Colon (tissue), 2 donors: ENCODE results near the gene TYK2.
"Not testable (repeated sequence)": the region's sequence is repeated elsewhere in the genome, so short reads cannot be mapped to it uniquely, and the experiment has no call there.

Source experiments
- FAIRE-seq: peaks from 2 replicates; lab custom pipeline; 2012; peaks lifted over from hg19 to GRCh38; lab: Jason Lieb, UNC
- donor health status: control.
- donor health status: control.

TYK2 gene

GRCh38 chr19:10380313-10381102 lies at the start of gene TYK2:
Gene TYK2 (minus strand): TSS chr19:10380572. CDS start chr19:10378406, 2,166 bp downstream.
- peak; percentile 87 for FAIRE-seq

GRCh38 chr19:10428996-10429381 lies 48.6 kb upstream of the TYK2 start:
- FAIRE-seq = no peak

GRCh38 chr19:10427169-10427568 lies 46.8 kb upstream of the TYK2 start:
- FAIRE-seq = no peak

- no peak for FAIRE-seq
Observed at GRCh38 chr19:10424011-10424637, 43.8 kb upstream of the TYK2 start.

GRCh38 chr19:10422846-10423245 lies 42.5 kb upstream of the TYK2 start:
- no peak for FAIRE-seq

- FAIRE-seq = no peak
Observed at GRCh38 chr19:10422046-10422461, 41.7 kb upstream of the TYK2 start.

GRCh38 chr19:10421240-10422045 lies 41.1 kb upstream of the TYK2 start:
- FAIRE-seq = no peak

- FAIRE-seq = no peak
Observed at GRCh38 chr19:10420444-10421239, 40.3 kb upstream of the TYK2 start, which contains the start of gene PDE4A. Gene PDE4A (plus strand): TSS chr19:10420538. CDS start chr19:10420765, 227 bp downstream.

GRCh38 chr19:10419646-10420443 lies 39.5 kb upstream of the TYK2 start:
- no peak for FAIRE-seq

GRCh38 chr19:10419200-10419645 lies 38.9 kb upstream of the TYK2 start:
- FAIRE-seq = no peak

- FAIRE-seq = no peak
Observed at GRCh38 chr19:10418485-10419199, 38.3 kb upstream of the TYK2 start.

- no peak for FAIRE-seq
Observed at GRCh38 chr19:10418235-10418484, 37.8 kb upstream of the TYK2 start.

GRCh38 chr19:10417541-10418234 lies 37.3 kb upstream of the TYK2 start:
- FAIRE-seq = no peak

GRCh38 chr19:10416380-10417257 lies 36.2 kb upstream of the TYK2 start:
- FAIRE-seq = no peak

- FAIRE-seq = no peak
Observed at GRCh38 chr19:10416083-10416379, 35.7 kb upstream of the TYK2 start.

GRCh38 chr19:10412257-10412977 lies 32.0 kb upstream of the TYK2 start:
- FAIRE-seq = no peak

GRCh38 chr19:10411224-10411623 lies 30.9 kb upstream of the TYK2 start:
- FAIRE-seq = not testable (repeated sequence)

GRCh38 chr19:10408511-10409283 lies 28.3 kb upstream of the TYK2 start:
- no peak for FAIRE-seq
